Glomerular endothelial cell (primary cell): ENCODE data around the gene DNAH9. TPM values are rescaled to one million over a fixed set of nuclear protein-coding genes. Genes with fewer than 3 reads are reported as not detected.
"Not testable (repeated sequence)": the region's sequence is repeated elsewhere in the genome, so short reads cannot be mapped to it uniquely, and the experiment has no call there.

ENCODE experiments used
- DNase-seq: peaks from one replicate; pipeline ENCODE4 v3.0.0-alpha.2; 2011; ENCODE audit warnings: low read depth, low spot score; ENCODE audit errors: extremely low read depth
- total RNA-seq: library from RNA; depleted of rRNA; stranded (reverse); fragments of >200 nt; gene quantifications from 2 replicates; pipeline ENCODE4 v1.2.3, GENCODE V29; 2015

The DNAH9 gene
- total RNA-seq, 1 donor from 2014 or later = not detected

DNA sequence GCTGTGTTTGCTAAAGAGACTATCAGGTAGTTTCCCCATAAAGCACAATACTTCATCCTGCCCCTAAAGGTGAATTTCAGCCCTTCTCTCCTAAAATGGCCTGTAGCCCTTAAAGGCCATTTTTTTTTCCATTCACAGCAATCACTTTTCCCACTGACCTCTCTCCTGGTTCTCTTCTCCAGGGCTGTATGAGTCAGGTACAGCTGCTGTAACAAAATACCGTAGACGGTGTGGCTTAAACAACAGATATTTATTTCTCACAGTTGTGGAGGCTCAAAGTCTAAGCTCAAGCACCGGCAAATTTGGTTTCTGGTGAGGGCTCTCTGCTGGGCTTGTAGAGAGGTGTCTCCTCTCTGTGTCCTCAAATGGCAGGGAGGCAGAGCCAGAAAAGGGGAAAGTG is 354.3 kb downstream of the DNAH9 start:
- DNase-seq = no peak

- DNase-seq = no peak
Measured at GRCh38 chr17:11953924-11954323, 355.7 kb downstream of the DNAH9 start.

DNA sequence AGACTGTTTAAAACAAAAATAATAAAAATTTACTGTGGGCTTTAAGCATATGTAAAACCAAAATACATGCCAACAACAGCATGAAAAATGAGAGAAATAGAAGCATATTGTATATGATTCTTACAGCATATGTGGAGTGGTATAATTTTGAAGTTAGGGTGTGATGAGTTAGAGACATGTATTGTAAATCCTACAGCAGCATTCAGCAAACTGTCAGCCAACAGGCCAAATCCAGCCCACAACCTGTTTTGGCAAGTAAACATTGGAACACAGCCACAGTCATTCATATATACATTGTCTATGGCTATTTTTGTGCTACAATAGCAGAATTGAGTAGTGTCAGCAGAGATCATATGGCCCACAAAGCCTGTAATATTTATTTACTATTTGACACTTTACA is 356.7 kb downstream of the DNAH9 start:
- no peak for DNase-seq

DNA sequence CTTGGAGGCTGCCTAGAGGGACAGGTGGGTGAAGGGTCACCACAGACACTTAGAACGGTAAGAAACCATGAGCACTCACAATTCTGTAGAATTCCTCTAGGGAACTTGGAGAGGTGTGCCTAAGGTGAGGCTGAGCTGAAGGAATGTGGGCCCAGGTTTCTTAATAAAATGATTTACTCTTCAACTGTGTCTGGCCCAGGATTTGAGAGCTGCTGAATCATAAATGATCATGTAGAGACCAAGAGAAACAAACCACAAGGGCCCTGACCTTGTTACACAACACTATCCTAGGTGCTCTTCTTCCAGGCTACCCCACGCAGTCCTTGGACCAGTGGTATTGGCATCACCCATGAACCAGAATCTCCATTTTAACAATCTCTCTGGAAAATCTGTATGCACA is 371.3 kb downstream of the DNAH9 start:
- DNase-seq = no peak

DNA sequence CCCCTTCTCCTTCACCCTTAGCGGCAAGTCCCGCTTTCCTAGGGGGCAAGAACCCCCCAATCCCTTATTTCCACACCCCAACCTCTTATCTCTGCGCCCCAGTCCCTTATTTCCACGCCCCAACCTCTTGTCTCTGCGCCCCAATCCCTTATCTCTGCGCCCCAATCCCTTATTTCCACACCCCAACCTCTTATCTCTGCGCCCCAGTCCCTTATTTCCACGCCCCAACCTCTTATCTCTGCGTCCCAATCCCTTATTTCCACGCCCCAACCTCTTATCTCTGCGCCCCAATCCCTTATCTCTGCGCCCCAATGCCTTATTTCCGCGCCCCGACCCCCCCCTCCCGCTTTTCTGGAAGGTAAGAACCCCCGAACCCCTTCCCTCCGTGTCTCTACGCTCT is 374.5 kb downstream of the DNAH9 start:
- DNase-seq = not testable (repeated sequence)

DNA sequence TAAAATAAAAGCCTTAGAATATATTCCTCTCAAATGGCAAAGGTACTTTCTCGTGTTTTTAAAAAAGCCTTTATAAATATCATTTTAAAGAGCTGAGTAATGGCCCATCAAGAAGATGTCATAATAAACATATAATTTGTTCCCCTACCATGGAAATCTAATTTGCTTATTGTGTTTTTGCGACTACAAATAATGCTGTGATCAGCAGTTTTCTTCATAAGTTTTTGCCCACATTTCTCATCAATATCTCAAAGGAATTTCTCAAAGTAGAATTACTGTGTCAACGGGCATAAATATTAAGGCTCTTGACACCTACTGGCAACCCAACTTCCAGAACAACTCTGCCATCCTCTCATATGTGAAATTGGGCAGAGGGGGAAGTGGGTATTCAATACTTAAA is 381.5 kb downstream of the DNAH9 start:
- no peak for DNase-seq

GRCh38 chr17:11980813-11981212 is 382.5 kb downstream of the DNAH9 start:
- DNase-seq = no peak

GRCh38 chr17:11981862-11982261 is 383.6 kb downstream of the DNAH9 start:
- DNase-seq = no peak

DNA sequence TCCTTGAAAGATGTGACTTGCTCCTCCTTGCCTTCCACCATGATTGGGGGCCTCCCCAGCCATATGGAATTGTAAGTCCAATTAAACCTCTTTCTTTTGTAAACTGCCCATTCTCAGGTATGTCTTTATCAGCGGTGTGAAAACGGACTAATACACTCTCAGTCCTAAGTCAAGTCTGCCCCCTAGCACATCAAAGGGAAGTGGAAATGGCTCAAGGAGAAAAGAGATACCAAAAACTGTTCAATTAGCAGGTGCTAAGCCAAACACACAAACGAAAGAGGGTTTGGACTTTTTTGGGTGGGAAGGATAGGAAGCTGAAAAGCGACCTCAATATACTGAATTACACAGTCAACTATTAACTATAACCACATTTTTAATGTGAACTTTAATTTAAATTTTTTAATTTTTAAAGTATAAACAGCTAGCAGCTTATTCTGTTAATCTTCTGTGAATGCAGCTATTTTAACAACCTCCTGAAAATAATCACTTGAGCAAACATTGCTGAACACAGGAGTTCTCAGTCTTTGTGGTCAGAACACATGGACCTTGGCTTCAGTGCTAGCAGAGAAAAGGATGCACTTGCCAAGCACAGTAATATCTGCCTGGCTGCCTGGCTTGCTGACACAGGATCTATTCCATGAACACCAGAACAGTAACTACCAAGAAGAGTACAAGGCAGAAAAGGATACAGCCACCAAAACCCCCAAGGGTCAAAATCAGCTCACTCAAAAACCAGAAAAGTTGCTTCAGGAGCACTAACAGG is 388.1 kb downstream of the DNAH9 start:
- no peak for DNase-seq

DNA sequence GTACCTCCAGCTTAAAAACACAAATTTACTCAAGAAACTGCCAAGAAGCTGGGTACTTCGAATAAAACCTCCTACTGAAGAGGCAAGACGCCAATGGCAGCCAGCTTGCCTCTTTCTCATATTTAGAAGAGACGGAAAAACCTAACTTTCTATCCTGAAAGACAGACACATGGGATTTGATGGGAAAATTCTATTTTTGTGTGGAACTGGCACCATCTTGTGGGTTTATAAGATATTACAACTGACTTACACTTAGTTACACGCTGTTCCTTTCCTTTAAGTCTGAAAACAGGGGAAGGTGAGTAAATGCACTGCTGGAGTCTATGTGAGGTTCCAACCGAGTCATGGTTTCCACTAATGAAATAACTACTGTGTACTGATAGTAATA is 388.7 kb downstream of the DNAH9 start:
- DNase-seq = peak; percentile 20

GRCh38 chr17:11990363-11990983 is 392.2 kb downstream of the DNAH9 start:
- DNase-seq = no peak

- no peak for DNase-seq
Measured at GRCh38 chr17:11991461-11991860, 393.2 kb downstream of the DNAH9 start.

- peak; percentile 3 for DNase-seq
Measured at GRCh38 chr17:11996722-11997146, 398.5 kb downstream of the DNAH9 start.

DNA sequence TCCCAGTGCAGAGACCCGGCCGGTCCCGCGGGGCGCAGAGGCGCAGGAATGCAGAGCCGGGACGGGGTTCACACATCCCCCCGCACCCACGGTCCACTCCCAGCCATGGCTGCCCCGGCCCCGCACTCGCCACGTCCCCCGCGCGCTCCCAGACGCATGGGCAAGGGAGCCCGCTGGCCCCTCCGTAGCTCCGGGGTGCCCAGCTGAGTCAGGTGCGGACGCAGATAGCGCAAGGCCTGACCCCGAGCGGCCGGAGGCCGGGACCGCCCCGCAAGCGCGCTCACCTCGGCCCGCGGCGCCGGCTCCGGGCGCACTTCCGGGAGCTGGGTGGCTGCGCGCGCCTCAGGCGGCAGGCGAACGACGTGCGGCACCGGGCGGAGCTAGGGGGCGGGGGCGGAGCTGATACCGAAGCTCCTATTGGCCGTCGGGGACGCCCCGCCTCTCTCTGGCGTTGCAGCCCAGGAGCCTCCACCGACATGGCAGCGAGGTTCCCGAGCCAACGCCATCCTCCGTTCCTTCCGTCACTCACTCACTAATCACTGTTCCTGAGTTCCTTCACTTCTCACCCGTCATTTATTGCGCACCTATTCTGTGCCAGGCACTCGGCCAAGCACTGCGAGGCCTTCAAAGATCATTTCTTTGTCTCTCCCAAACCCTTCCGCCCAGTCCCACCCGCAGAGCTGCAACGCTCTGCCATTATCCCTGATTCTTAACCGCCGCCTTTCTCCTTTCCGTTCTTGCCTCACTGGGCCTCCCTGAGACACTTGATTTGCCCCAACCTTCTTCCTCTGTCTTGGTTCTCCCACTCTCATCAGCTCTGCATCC is 399.1 kb downstream of the DNAH9 start, which contains the start of gene ZNF18:
TSS of gene ZNF18 (minus strand) at position 329 of the 825 bp plus-strand sequence. CDS start 4,646 bp downstream, outside the sequence.
- DNase-seq = peak; percentile 31

DNA sequence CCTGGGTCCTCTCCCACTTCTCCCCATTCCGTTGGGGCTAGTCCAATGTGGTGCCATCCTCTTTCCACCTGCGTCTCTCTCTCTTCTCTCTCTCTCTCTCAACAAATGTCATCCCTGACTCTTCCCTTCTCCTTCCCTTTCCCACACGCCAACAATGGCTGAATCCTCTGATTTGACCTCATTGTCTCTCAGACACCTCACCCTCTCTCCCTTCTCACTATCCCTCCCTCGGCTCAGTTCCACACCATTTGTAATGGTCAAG is 399.6 kb downstream of the DNAH9 start:
- DNase-seq = no peak

- no peak for DNase-seq
Measured at GRCh38 chr17:11999696-12000095, 401.4 kb downstream of the DNAH9 start.

GRCh38 chr17:12007466-12007865 is 409.2 kb downstream of the DNAH9 start:
- no peak for DNase-seq
